Right lobe of liver (tissue), 4 donors: ENCODE measurements around the gene SLF2.

ENCODE experiments used
- POLR2A ChIP-seq: fragments of 450-650 bp; IDR thresholded peaks from one replicate; pipeline ENCODE4 v1.6.1; 2017; ENCODE audit warnings: antibody characterized with exemption, mild to moderate bottlenecking
- TF ChIP-seq, protein P1 (sequence below), 4 donors: fragments of 200-600 bp in 3 of 4; fragments of 450-650 bp in 1 of 4; IDR thresholded peaks; one replicate each; pipeline versions ENCODE4 v1.5.1 to v1.8.0; 2016 to 2022; ENCODE audit warnings: antibody characterized with exemption in 4 of 4, mild to moderate bottlenecking in 2 of 4
- donor health status: DM: no; HTN: no; CAD: no.
- donor health status: DM: no; HTN: no; CAD: no.
- donor health status: DM: no; HTN: yes; CAD: no.

DNA sequence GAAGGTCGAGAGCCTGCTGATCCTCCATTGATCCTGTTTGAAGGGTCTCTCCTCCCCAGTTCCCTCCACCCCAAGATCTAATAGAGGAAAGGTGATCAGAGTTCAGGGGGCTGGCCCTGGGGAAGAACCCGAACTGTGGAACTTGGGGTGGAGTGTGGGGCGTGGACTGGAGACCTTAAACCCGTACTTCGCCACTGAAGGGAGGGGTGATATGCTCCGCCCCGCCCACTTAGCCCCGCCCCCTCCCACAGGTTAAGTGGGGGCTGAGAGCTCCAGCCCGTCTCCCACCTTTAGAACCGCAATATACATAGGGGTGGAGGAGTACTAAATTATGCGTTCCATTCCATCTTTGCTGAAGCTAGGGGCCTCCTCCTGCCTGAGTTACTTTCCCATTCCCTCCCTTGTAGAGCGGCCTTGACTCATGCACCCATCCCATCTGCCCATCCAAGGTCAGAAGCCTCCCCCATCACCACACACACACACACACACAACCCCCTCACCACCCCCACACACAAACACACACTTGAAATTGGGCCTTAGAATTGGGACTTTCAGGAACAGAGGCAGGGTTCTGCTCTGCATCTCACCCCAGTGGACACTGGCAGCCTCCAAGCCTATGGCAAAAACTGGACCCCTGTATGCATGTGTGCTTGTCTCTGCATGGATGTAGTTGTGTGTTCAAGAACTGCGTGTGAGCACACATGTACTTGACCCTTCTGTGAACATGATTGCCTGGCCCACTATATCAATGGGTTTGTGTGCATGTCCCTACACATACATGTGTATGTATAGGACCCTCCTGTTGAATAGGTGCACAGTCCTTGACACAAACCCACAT, 57.5 kb downstream of the SLF2 start:
- TF ChIP-seq POLR2A = no peak
- TF ChIP-seq, protein P1, sequence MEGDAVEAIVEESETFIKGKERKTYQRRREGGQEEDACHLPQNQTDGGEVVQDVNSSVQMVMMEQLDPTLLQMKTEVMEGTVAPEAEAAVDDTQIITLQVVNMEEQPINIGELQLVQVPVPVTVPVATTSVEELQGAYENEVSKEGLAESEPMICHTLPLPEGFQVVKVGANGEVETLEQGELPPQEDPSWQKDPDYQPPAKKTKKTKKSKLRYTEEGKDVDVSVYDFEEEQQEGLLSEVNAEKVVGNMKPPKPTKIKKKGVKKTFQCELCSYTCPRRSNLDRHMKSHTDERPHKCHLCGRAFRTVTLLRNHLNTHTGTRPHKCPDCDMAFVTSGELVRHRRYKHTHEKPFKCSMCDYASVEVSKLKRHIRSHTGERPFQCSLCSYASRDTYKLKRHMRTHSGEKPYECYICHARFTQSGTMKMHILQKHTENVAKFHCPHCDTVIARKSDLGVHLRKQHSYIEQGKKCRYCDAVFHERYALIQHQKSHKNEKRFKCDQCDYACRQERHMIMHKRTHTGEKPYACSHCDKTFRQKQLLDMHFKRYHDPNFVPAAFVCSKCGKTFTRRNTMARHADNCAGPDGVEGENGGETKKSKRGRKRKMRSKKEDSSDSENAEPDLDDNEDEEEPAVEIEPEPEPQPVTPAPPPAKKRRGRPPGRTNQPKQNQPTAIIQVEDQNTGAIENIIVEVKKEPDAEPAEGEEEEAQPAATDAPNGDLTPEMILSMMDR (IDR thresholded peaks at IDR 0.05) = no peak
